GM21723 (cell line): ENCODE results near the gene PAPPA.

ENCODE experiments used
- ATAC-seq: cut with Tn5 transposase; IDR thresholded peaks from one replicate; pipeline ENCODE4 v1.9.1; 2021; ENCODE audit warnings: mild to moderate bottlenecking, moderate library complexity; ENCODE audit not compliant: unreplicated experiment

The PAPPA gene

DNA sequence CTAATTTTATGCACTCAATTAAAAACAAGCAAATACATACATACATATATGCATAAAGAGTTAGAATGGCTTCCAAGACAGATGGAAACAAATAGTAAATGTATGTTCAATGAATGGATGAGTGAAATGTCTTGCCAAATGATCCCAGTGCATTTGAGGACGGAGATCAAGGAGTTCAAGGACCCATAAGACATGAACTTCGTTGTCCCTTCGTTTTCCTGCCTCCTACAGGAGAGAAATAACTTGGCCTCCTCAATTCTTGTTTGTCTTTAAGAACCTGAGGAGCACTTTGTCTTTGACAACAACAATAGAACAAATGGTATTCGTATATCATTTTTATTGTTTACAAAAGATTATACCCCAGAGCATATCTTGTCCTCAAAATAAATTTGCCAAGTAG is 2.4 kb upstream of the PAPPA start:
- ATAC-seq: no peak

DNA sequence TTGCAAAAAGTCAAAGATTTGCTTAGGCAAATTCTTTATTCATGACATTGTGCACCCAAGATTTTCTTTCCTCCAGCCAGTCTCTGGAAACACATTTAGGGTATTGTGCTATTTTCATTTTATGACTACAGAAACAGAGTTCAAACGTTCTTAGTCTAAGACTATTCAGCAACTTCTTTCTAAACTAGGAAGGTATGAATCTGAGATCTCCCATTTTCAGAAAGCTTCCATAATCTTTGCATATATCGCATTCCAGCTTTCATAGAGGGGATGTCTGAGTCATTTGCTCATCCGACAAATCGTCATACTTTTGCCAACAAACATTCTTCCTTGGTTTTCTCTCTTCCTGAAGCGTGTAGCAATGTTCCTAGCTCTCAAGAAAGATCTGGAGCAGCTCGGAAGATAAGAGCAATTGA is 1.6 kb upstream of the PAPPA start:
- no peak for ATAC-seq

DNA sequence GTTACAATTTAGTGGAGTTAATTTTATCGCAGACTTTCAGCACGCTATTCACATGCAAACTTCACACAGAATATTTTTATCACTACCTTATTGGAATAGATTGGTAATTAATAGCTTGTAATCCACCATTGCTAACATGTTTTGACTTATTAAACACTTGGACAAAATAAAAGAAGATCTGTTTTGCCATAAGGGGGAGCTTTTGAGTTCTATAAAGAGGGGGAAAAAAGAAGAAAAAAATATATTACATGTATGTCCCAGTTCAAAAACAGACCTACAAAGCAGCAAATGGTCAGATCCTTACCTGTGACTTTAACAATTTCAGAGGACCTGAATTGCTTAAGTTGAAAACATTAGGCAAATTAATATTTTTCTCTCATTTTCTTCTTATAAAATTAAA is 1.2 kb upstream of the PAPPA start:
- no peak for ATAC-seq

DNA sequence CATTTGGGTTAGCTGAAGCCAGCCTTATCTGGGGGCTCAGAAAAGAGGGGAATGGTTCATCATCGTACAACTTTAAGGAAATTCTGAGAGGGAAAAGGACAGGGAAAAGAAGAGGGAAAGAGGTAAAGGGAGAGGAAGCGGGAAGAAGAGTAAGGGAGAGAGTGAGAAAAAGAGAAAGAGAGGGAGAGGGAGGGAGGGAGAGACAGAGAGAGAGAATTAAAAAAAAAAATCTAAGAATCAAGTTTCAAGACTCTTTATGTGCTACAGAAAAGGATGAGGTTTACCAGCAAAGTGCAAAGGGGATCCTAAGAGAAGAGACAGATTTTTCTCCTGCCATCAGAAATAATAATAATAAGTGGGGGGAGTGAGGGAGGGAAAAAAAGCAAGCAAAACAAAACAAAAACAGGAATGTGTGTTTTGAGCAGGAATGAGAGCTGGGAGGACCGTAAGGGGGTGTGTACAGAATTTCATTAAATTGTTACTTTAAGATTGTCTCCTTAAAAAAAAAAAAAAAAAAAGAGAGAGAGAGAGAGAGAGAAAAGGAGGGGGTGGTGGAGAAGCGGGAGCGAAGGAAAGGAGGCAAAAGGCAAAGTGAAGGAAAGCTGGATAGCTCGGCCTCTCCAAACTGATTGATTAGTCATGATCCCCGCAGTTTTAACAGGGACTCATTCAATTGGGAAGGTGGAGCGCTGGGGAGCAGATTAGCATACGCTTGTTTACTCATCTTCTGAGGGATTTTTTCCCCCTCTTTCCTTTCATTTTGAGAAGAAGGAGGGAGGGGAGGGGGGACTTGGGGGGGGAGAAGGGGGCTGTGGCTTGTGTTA is 438 bp upstream of the PAPPA start:
- no peak for ATAC-seq

DNA sequence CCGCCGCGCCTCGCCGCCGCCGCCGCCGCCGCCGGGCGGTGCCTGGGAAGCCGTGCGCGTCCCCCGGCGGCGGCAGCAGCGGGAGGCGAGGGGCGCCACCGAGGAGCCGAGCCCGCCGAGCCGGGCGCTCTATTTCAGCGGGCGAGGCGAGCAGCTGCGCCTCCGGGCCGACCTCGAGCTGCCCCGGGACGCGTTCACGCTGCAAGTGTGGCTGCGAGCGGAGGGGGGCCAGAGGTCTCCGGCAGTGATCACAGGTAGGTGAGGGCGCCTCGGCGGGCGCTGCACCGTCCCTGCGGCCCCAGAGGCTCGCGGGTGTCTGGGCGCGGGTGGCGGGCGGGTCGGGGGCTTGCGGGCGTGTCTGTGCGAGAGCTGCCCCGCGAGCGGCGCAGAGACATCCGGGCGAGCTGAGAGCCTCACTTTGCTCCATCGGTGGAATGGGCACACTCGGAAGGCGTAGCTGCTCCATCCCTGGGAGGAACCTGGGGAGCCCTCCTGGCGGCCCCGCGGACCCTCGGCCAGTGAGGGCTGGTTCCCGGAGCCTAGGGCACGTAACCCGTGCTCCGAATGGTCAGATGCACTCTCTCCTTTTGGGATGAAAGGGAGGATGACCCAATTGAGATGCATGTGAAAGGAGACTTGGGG is 864 bp downstream of the PAPPA start:
- no peak for ATAC-seq

DNA sequence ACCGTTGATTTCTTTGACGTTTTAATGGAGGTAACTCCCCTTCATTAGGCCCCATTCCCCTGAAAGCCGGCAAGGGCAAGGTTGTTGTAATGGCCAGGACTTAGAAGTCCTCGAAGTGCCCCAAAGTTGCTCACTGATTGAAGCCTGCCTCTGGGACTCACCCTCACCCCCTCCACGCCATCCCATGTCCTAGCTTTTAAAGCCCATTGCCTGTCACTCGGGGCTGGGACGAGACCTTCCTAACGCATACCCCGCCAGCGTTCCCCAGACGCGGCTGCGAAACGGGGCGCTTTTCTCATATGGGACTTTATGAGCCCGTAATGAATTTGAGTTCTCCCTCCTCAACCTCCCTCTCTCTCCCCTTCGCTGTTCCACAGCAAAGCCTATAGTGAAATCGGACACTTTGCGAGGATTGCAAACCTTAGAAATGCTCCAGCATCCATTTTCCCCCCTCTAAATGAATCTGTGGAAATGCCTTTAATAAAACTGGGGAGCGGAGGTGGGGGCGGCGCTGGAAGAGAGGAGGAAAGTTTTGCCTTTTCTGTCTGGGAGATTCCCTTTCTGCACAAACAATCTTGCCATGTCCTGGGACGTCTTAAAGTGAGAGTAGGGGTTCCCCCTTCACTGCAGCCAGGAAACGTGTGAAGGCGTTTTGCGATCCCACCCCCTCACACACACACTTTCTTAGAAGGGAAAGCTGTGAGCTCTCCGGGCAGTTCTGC is 1.5 kb downstream of the PAPPA start:
- ATAC-seq: no peak

DNA sequence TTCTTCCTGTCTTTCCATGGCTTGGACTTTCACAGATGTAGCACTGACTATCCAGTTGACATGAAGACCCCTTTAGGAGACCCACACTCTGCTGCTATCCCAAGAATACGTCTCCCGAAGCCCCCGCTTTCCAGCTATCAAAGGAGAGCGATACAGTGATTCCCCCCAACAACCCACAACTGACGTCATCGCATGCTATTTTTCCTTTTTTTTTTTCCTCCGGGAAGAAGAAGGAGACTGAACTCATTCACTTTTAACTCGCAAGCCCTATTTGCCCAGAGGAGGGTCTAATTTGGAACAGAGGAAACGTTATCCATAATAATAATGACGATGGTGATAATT is 2.1 kb downstream of the PAPPA start:
- no peak for ATAC-seq

DNA sequence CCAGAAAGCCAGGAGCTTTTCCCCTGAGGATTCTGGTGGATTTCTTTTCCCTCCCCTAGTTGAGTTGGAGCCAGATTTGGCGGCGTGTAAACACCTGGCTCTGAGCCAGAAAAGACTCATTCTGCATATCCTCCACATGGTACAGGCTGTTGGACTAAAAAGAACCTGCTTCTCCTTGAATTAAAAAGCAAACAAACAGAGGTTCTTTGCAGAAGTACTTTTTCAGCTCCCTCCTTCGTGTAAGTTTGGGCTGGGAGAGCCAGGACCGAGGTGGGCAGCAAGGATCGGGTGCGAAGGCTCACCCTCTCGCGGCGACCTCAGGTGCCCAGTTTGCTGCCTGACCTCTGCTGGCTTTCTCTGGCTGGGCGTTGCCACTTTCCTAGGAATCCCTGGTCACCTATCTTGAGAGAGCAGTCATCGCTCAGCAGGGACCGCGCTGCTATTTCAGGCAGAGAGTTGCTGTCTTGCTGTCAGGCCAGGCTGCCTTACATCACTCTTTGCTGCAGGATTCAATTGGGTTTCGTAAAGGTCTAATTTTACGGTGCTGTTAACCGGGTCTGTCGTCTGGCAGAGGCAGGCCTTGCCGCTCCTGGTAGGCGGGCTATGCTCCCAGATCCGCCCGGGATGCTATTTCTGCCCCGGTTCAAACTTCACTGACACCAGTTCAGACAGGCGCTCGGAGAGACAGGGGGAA is 3.2 kb downstream of the PAPPA start:
- no peak for ATAC-seq

DNA sequence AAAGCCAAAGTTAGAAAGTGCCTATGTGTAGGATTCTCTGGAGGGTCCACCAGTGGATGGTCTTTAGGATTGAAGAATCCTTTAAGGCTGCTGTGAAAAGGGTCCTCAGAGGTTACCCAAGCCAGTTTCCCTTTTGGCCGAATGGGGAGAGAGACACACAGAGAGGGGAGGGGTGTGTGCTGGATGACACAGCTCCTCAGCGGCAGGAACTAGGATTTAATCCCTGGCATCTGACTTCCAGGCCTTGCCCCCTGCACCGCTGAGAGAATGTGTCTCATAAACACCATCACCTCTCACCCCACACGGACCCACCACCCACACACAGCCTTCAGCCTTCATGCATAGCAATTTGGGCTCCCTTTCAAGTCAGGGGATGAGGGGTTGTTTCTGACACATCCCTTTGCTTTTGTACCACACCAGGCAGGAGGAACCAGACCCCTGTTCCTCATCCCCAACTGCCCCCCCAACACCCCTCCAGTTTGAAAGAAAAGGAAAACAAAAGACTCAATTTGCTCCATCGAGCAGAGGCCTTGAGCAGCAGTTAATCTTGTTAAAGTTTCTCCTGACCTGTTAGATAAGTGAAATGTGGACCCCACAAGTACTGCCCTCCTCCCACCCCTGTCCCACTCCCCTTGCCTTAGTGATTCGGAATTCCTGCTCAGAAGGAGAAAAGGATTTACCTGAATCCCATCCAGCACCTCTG is 4.0 kb downstream of the PAPPA start:
- ATAC-seq: no peak

DNA sequence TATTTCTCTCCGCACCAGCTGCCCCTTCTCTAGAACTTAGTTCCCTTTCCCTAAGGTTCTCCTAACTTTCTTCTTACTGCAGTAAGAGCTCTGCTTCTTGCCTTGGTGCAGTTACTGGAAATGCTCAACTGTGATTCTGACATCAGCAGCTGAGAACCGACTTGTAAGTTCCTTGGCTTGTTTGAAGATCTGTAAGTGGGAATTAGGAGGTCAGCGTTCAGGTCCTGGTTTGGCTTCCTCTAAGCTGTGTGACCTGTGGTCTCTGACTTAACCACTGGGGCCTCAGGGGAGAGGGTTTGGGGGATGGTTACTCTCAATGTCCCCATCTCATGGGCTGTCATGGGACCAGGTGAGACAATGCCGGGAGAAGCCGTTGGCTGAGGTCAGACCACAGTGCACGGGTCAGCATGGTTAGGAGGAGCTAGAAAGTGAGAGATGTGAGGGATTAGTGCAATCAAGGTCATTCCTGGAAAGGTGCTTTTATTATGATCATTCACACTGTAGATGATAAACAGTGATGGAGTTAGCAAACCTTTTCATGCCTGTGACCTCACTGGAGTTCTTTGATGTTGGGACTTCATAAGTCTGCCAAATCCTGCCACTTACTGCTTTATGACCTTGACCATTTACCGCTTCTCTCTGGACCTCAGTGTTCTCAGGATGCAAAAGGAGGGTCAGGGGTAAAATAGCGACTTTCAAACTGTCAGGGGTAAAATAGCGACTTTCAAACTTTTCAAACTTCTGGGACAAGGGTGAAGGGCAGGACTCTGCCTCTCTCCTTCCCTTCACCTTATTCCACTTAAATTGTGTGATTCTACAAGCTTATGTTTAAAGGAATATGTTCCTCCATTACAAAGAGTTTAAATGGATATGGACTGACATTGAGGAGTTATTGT is 7.3 kb downstream of the PAPPA start:
- ATAC-seq: no peak

DNA sequence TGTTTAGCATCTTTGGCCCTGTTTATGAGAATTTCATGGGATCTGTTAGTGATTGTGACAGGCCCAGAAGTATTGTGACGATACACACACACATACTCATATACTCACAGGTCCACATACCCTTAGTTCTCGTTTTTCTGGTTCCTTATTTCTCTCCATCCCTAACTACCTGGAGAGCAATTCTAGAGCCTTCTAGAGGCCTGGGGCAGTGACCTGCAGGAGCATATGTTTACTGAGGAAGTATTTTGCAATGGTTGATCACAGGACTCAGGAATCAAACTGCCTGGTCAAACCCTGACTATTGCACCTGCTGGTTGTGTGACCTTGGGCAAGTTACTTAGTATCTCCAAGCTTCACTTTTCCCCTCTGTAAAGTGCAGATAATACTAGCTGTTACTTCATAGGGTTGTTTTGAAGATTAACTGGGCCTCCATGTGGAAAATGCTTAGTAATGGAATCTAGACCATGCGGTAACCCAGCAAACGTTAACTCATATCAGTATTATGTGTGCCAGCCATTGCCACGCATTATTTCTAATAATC is 8.7 kb downstream of the PAPPA start:
- ATAC-seq: no peak

DNA sequence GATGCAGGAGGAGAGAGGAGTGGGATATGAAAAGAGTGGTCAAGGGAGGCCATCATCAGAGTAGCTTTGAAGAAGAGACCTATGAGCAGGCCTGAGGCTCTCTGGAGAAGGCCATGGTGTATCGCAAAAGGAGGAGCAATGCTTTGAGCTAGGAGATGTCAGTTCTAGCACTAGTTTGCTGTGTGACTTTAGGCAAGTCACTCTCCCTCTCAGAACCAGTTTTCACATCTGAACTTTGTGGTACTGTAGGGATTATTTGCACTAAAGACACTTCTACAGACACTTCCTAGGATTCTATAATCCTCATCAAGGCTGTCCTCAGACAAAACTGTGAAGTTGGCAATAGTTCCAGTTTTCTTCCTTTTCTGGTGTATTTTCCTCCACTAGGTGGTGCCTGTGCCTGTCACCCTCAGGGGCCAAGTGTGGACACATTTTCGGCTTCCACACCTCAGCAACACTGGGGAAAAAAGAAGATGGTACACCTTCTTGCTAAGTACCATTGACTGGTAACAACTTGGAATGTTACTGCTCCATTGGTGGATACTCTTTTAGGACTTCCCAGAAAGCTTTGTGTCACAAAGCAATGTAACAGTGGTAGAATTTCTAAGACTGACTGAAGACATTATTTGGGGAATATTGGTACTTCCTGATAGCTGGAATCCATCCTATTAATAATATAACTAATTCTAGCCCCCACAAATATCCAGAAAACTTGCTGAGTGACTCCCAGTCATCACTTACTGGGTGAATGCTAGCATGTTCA is 9.9 kb downstream of the PAPPA start:
- no peak for ATAC-seq

DNA sequence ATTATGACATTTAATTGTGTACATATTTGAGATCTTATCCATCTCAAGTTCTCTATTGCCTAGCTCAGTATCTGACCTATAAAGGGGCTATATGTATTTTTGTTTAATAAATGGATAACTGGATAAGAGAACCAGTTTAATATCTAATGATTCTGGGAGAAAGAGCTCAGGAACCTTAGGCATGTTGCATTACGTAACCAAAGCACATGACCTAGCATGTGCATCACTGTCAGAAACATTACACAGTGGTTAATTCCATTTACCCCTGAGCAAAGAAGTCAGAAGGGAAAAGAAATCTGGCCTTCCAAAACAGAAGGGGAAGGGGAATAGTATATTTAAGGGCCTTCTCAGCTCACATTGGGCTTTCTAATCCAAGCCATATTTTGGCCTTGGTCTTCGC is 12.3 kb downstream of the PAPPA start:
- ATAC-seq: no peak

DNA sequence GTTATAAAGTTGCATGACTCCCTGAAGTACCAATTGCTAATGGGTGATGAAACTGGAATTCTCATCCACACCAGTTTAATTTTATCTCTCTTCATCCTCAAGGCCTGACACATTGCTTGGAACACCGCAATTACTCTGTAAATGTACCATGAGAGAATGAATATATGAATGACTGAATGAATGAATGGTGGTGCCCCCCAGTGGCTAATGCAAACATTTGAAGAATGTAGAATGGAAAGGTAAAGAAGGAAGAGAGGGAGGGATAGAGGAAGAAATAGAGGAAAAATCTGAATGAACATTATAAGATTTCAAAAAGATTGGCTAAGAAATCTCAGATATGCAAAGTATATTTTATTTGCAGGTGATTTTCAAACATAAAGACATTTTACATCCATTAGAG is 13.1 kb downstream of the PAPPA start:
- no peak for ATAC-seq

DNA sequence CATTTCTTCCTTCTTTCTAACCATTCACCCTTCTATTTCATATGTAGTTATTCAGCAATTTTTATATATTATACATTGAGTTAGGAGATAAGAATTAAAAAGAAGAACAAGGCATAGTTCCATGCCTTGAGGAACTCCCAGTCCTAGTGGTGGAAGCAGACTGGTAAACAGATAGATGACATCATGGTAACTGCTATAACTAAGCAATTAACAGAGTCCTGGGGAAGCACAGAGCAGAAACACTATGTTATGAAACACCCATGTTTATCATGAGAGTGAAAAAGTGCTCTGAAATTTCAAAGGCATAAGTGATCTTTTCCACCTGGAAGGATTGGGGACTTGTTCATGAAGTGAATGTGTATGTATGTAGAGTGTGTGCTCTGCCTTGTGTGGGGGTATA is 14.6 kb downstream of the PAPPA start:
- ATAC-seq: no peak

DNA sequence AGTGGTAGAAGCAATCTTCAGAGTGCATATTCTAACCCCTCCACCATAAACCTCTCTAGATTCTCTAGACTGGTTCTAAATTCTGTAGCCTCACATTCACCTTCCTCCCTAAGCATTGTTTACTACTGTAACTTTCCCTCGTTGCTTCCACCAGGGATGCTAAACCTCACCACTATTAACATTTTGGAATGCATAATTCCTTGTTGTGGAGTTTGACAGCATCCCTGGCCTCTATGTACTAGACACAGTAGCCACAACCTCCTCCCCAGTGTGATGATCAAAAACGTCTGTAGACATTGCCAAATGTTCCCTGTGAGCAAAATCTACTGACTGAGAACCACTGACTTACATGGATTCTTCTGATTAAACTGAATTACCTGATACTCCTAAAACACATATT is 18.6 kb downstream of the PAPPA start:
- no peak for ATAC-seq

DNA sequence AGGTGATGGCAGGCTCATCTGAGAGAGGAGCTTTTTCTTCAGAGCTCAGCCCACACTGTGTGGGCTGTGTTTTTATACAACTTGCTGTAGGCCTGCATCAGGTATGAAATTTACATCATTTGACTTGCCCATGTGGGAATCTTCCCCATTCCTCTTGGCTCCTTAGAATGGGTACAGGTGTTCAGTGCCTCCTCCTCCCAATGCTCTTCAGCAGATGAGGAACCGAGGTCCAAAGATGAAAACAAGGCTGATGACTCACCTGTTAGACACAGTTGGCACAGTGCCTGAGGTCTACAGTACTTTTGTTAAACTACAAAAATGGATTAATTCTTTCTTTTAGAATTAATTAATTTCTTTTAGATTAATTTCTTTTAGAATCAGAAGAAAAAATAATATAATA is 20.8 kb downstream of the PAPPA start:
- no peak for ATAC-seq

DNA sequence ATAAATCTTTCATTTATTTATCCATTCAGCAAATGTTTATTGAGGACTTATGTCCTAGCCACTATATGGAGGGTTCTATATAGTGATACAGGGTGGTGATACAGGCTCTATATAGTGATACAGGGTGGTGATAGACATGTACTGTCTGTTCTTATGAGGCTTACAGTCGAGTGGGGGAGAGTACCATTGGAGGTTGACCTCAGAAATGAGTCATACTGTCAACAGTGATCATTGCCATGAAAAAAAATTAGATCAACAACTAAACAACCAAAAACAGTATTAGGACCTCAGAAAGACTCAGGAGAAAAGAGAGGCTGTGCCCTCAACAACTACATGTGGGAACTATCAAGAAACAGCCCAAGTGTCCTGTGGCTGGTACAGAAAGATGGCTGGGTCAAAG is 22.0 kb downstream of the PAPPA start:
- no peak for ATAC-seq
